T-helper 1 cell treated with Interleukin-12 subunit alpha and Interleukin-12 subunit beta and Interleukin-4 antibody, amounts not matched to agents 30 μg/mL and 1 μg/mL, for 36 hours (primary cell): Measurements from ENCODE around the gene NRG2.

ENCODE experiments used
- H3K27ac Mint-ChIP-seq: one replicate; pipeline ENCODE4 v1.8.0; 2021; ENCODE audit warnings: mild to moderate bottlenecking, mixed read lengths
- H3K27me3 Mint-ChIP-seq: one replicate; pipeline ENCODE4 v1.8.0; 2021; ENCODE audit warnings: low read depth, mixed read lengths
- H3K36me3 Mint-ChIP-seq: one replicate; pipeline ENCODE4 v1.8.0; 2021; ENCODE audit warnings: low read depth, mixed read lengths
- H3K4me1 Mint-ChIP-seq: one replicate; pipeline ENCODE4 v1.8.0; 2021; ENCODE audit warnings: low read depth, mixed read lengths
- H3K4me3 Mint-ChIP-seq: one replicate; pipeline ENCODE4 v1.8.0; 2021; ENCODE audit warnings: mild to moderate bottlenecking, moderate library complexity, mixed read lengths
- H3K9me3 Mint-ChIP-seq: one replicate; pipeline ENCODE4 v1.8.0; 2021; ENCODE audit warnings: mixed read lengths

NRG2 gene

DNA sequence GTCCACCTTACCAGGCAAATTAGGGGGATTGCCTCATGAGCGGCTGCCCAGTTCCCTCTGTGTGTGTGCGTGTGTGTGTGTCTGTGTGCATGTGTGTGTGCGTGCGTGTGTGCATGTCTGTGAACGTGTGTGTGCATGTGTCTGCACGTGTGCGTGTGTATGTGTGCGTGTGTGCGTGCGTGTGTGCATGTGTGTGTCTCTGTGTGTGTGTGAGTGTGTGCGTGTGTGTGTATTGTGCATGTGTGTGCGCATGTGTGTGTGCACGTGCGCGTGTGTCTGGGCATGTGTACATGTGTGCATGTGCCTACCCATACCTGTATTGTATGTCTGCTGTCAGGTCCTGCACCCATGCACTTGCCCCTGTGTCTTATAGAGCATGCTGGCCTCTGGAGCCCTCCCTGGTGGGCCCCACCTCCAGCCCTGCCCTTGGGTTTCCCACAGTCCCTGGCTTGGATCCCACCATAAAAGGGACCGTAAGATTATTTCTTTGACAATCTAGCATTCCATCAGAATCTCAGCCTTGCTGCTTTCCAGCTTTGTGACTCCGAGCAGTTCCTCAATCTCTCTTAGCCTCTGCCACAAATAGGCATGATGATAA is 238.2 kb downstream of the NRG2 start:
- Mint-ChIP-seq H3K27me3 (peaks cover 15% of the 10 kb centered on the region), H3K4me3 (no peak overlapping the region), H3K4me1 (no peaks in the 10 kb centered on the region), H3K9me3 (no peaks in the 10 kb centered on the region), H3K27ac (no peak overlapping the region), H3K36me3 (no peaks in the 10 kb centered on the region)

DNA sequence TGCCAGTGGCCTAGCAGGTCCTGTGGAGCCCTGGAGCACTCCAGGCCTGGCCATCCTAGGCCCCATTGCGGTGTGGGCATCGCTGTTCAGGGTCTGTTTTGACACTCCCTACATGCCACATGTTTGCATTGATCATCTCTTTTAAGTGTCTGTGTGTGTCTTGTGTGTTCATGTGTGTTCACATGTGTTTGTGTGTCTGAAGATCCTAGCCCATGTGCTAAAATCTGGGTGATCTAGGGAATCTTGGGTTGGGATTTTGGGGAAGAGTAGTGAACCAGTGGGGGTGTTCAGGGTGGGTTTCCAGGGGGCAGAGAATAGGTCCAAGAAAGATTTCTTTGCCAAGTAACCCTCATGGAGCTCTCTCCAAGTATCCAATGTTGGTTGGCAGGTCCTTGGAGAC is 239.1 kb downstream of the NRG2 start:
- Mint-ChIP-seq H3K4me3 (no peak overlapping the region), H3K27ac (no peak overlapping the region), H3K9me3 (no peaks in the 10 kb centered on the region), H3K4me1 (no peaks in the 10 kb centered on the region), H3K27me3 (peaks cover 23% of the 10 kb centered on the region), H3K36me3 (no peaks in the 10 kb centered on the region)

DNA sequence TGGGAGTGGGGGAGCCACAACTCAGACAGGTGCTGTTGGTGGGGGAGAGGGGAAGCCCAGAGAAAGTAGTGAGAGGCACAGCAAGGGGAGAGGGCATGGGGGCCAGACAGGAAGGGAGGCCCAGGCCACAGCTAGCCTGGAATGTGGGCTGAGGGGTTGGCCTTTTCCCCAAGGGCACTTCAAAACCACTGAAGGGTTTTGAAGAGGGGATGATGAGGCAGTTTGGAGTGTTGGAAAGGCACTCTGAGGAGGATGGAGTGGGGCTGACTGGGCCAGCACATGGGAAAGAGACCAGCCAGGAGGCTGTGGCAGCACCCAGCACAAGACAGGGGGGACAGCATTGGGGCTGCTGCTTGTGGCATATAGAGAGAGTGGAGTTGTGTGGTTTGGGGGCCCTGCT is 243.7 kb downstream of the NRG2 start:
- no peaks in the 10 kb centered on the region for H3K9me3 Mint-ChIP-seq

DNA sequence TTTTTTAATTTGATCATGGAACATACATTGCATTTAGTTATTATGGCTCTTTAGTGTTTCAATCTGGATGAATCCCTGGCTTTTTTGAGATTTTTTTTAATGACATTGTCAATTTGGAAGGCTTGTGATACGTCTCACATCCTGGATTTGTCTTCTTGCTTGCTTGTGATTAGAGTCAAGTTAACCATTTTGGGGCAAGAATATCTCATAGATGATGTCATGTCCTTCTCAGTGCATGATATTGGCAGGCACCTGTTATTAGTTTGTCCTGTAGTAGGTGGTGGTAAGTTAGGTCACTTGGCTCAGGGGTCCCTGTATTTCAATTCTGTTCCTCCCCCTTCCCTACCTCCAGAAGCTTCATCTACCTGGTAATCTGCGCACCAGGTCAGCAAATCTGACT is 244.2 kb downstream of the NRG2 start:
- Mint-ChIP-seq H3K4me1 (no peaks in the 10 kb centered on the region), H3K4me3 (no peak overlapping the region), H3K9me3 (no peaks in the 10 kb centered on the region), H3K27me3 (peaks cover 65% of the 10 kb centered on the region), H3K27ac (no peak overlapping the region), H3K36me3 (no peaks in the 10 kb centered on the region)

More for the DNA sequence above, 243.7 kb downstream of the NRG2 start:
- Mint-ChIP-seq H3K36me3 (no peaks in the 10 kb centered on the region), H3K4me1 (no peaks in the 10 kb centered on the region), H3K27me3 (peaks cover 61% of the 10 kb centered on the region), H3K27ac (no peak overlapping the region), H3K4me3 (no peak overlapping the region)

DNA sequence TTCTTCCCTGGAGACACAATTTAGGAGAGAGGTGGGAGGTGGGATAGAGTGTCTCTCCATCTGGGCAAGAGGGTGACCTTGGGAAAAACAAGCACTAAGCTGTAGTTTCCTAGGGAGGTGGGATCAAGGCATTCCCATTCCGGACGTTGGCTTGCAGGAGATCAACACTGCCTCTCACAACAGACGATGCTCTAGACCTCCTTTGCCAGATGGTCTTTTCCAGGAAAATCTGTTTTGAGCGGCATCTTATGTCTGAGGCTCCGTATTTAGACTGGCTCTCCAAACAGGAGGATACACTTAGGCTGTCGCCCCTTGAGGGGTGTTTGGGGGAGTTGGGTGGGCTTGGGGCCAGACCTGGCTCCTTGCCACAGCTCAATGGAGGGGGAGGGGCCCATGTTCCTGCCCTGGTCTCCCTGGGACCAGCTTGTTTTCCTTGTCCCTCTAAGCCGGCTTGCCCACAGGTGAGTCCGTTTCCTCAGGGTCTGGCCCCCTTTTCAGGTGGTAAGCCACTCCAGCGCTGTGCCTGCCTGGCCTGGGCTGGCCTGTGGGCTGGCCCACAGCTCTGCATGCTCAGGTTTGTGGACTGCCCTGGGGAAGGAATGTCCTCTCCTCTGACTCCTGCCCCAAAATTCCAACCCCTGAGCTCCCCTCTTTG is 245.1 kb downstream of the NRG2 start:
- no peak overlapping the region for H3K27ac Mint-ChIP-seq
- H3K4me3 Mint-ChIP-seq: no peak overlapping the region
- H3K4me1 Mint-ChIP-seq: no peaks in the 10 kb centered on the region
- no peaks in the 10 kb centered on the region for H3K9me3 Mint-ChIP-seq
- peaks cover 74% of the 10 kb centered on the region for H3K27me3 Mint-ChIP-seq
- H3K36me3 Mint-ChIP-seq: no peaks in the 10 kb centered on the region

DNA sequence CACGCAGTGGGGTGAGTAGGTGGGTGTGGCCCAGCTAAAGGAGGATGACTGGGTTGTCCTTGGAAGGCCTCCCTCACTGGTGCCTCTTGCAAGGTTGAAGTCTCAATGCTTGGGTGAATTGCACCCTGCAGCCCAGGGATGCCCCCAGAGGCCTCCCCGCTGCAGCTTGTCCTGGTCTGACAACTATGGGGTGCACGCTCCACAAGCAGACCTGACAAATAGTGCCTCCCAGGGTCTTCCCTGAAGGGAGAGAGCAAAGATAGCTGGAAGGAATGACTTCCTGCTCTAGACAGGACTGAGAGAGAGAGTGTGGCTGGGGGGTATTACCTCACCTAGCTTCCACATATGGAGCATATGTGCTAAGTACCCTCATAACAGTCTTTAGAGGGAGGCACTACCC is 245.8 kb downstream of the NRG2 start:
- H3K27me3 Mint-ChIP-seq: peaks cover 81% of the 10 kb centered on the region
- H3K4me3 Mint-ChIP-seq: no peak overlapping the region
- no peaks in the 10 kb centered on the region for H3K36me3 Mint-ChIP-seq
- no peaks in the 10 kb centered on the region for H3K4me1 Mint-ChIP-seq
- H3K9me3 Mint-ChIP-seq: no peaks in the 10 kb centered on the region
- H3K27ac Mint-ChIP-seq: no peak overlapping the region
